Measurements from ENCODE around the gene FOXK1. TPM values are rescaled to one million over a fixed set of nuclear protein-coding genes. Genes with fewer than 3 reads are reported as not detected.
"Not testable (repeated sequence)": the region's sequence is repeated elsewhere in the genome, so short reads cannot be mapped to it uniquely, and the experiment has no call there.

The FOXK1 gene
- total RNA-seq, 1 donor from 2014 or later: 19.8 TPM

GRCh38 chr7:4667776-4668509, 14.2 kb upstream of the FOXK1 start:
- no peak for DNase-seq

- no peak for DNase-seq
These were observed 13.6 kb upstream of the FOXK1 start for GRCh38 chr7:4668510-4668847.

GRCh38 chr7:4670791-4671190, 11.3 kb upstream of the FOXK1 start:
- no peak for DNase-seq

GRCh38 chr7:4675771-4676367, 6.2 kb upstream of the FOXK1 start:
- DNase-seq: no peak

GRCh38 chr7:4677518-4677917, 4.6 kb upstream of the FOXK1 start:
- not testable (repeated sequence) for DNase-seq

- no peak for DNase-seq
These were observed 760 bp upstream of the FOXK1 start for GRCh38 chr7:4681218-4681851.

GRCh38 chr7:4682621-4683042, 537 bp downstream of the FOXK1 start:
- no peak for DNase-seq

GRCh38 chr7:4683043-4683883, 1.2 kb downstream of the FOXK1 start:
- no peak for DNase-seq

- no peak for DNase-seq
These were observed 1.9 kb downstream of the FOXK1 start for GRCh38 chr7:4683884-4684565.

GRCh38 chr7:4684846-4685245, 2.8 kb downstream of the FOXK1 start:
- no peak for DNase-seq

- not testable (repeated sequence) for DNase-seq
These were observed 3.6 kb downstream of the FOXK1 start for GRCh38 chr7:4685676-4686075.

- no peak for DNase-seq
These were observed 5.9 kb downstream of the FOXK1 start for GRCh38 chr7:4687956-4688355.

GRCh38 chr7:4689151-4689550, 7.1 kb downstream of the FOXK1 start:
- no peak for DNase-seq

GRCh38 chr7:4689668-4690067, 7.6 kb downstream of the FOXK1 start:
- no peak for DNase-seq

GRCh38 chr7:4690953-4691856, 9.1 kb downstream of the FOXK1 start:
- DNase-seq: no peak

- DNase-seq: no peak
These were observed 10.0 kb downstream of the FOXK1 start for GRCh38 chr7:4692055-4692454.

- not testable (repeated sequence) for DNase-seq
These were observed 10.5 kb downstream of the FOXK1 start for GRCh38 chr7:4692622-4693021.

GRCh38 chr7:4693152-4693551, 11.1 kb downstream of the FOXK1 start:
- DNase-seq: no peak

- DNase-seq: no peak
These were observed 11.7 kb downstream of the FOXK1 start for GRCh38 chr7:4693749-4694148.

GRCh38 chr7:4694305-4694704, 12.2 kb downstream of the FOXK1 start:
- no peak for DNase-seq

GRCh38 chr7:4698707-4699275, 16.7 kb downstream of the FOXK1 start:
- no peak for DNase-seq
